CD1c-positive myeloid dendritic cell (primary cell): Measurements from ENCODE around the gene KIFAP3.
"Not testable (repeated sequence)": the region's sequence is repeated elsewhere in the genome, so short reads cannot be mapped to it uniquely, and the experiment has no call there.

Source experiments
- DNase-seq: peaks from one replicate; pipeline ENCODE4 v3.0.0-alpha.2; 2016; ENCODE audit errors: extremely low spot score

Gene KIFAP3

DNA sequence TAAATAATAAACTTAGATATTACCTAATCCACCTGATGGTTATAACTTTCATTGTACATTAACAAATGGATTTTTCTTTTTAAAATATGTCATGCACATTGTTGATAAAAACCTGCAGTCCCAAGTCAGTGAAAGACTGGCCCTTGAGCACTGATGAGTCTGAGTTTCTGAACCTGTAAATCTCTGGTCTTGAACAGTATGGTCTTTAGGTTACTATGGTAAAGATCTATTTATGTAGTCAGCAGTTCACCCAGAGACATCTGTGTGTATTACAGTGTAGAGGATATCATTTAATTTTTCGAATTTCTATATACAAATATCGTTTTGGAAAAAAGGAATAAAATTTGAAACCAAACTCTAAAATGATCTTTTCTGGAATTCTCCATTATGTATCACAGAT, 150.4 kb downstream of the KIFAP3 start:
- DNase-seq = no peak

- no peak for DNase-seq
These were observed 153.4 kb downstream of the KIFAP3 start for GRCh38 chr1:169921080-169921479.

DNA sequence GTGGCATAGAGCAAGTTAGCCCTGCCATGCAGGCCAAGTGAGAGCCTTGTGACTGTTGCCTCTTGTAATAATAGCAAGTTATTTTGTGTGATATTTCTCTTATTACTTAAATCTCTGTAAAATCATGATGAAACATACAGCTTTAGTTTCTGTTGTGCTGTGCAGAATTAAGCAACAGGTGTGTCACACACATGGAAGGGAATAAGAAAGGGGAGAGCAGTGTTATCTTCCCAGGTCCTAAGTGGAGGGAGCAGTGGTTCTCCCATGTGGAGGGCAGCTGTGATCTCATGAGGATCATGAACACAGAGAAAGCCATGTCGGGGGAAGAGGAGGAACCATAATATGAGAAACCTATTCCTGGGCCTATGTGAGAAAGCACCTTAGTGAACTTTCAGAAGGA, 155.6 kb downstream of the KIFAP3 start:
- DNase-seq = no peak

DNA sequence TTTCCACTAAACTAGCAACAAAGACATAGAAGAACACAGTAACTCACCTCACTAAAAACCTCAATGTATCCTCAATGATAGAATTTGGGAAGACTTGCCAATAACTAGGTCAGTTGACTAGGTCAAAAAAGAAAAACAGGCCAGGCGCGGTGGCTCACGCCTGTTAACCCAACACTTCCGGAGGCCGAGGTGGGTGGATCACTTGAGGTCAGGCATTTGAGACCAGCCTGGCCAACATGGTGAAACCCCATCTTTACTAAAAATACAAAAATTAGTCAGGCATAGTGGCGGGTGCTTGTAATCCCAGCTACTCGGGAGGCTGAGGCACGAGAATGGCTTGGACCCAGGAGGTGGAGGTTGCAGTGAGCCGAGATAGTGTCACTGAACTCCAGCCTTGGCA, 156.3 kb downstream of the KIFAP3 start:
- not testable (repeated sequence) for DNase-seq

DNA sequence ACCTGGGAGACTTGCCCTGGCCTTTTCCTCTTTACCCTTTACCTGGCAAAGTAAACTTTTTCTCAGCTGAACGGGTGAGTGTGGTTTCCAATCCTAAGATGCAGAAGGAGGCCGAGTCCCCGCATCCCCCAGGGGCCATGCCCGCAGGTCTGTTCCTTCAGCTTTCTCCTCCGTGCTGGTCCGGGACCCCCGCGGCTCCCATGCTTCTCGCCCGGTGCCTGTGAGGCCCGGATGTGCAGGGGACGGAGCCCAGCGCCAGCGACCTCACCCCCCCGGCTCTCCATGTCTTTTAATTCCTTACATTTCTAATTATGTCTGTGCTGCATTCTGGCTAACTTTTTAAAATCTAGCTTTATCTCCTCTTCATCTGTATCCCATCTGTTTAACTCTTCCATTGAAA, 159.3 kb downstream of the KIFAP3 start:
- no peak for DNase-seq

DNA sequence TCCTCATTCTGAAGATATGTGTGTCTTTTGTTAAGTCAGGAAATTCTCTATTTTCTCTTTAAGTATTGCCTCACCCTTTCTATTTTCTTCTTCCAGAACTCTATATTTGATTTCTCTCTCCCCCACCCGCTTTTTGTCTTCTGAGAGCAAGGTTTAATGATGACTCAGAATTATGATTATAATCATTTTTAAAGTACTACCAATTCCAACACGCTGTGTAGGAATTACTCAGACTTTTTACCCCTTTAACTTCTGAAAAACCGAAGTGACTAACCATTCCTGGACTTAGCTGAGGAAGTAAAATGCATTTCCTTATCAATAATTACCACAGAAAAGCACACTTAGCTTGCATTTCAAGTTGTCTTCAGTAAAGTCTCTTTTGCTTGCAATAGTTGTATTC, 160.0 kb downstream of the KIFAP3 start:
- no peak for DNase-seq

DNA sequence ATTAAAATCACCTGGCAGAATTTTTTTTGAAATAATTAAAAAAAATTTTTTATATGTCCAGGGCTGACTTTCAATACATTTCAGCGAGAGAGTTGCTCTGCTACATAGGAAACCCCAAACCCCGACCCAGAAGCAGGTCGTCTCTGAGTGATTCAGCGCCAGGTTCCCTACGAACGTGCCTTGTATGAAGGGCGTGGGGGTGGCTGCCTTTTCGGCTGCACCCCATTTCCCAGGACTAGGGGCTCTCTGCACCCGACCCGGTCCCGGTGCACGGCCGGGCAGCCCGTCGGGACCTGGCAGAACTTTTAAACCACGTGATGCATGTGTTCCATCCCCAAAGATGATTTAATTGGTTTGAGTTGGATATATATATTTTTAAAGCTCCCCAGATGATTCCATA, 165.0 kb downstream of the KIFAP3 start:
- no peak for DNase-seq

GRCh38 chr1:169906938-169907337, 167.6 kb downstream of the KIFAP3 start:
- DNase-seq = peak; percentile 25

GRCh38 chr1:169904834-169905233, 169.7 kb downstream of the KIFAP3 start:
- DNase-seq = no peak

DNA sequence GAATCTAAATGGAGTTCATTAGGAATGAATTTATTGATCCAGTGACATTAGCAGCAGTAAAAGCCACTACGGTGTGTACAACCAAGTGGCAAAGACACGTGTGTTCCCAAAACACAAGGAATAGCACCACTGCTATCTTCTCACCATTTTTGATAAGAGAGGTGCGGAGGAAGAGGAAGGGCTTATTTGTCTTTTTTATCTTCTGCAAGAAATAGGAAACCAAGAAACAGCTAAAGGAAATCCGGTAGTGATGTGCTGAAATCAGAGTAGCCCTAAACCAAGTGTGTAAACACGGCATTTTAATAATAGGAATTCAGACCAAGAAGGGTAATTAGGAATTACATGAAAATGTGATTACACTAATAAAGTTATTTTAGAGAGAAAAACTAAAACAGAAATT, 171.7 kb downstream of the KIFAP3 start:
- DNase-seq = no peak

GRCh38 chr1:169901115-169901514, 173.4 kb downstream of the KIFAP3 start:
- no peak for DNase-seq

DNA sequence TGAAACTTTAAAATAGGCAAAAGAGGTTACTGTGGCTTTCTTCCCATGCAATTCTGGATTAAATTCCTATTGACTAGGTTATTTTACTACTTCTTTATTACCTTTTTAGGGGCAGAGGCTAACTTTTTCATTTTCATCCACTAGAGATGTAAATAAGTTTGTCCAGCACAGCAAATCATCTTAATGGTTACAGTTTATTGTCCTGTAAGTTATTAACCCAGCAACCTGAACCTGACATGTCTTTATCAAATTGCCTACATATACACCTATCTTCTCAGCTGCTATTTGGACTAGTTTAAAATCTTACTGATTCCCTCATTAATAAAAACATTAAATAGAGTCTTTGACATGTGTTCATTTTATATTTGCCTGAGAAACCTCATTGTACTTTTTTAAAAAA, 173.9 kb downstream of the KIFAP3 start:
- no peak for DNase-seq

GRCh38 chr1:169899519-169900217, 174.8 kb downstream of the KIFAP3 start:
- no peak for DNase-seq

DNA sequence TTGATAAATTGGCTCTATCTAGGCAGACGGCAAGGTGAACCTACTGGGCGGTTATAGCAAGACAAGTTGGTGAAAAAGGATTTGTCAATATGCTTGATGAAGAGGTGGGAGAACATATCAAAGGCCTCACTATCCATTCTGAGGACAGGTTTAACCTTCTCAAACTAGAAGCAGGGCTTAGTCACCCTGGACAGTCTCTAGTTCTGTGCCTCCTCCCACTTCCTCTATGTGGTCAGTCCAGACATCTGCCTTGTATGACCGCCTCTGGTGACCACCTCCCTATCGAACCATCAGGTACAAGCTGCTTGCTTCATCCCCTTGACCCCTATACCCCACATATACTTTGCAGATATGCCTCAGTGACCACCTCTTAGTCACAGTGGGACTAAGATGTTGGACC, 178.5 kb downstream of the KIFAP3 start:
- peak; percentile 41 for DNase-seq

DNA sequence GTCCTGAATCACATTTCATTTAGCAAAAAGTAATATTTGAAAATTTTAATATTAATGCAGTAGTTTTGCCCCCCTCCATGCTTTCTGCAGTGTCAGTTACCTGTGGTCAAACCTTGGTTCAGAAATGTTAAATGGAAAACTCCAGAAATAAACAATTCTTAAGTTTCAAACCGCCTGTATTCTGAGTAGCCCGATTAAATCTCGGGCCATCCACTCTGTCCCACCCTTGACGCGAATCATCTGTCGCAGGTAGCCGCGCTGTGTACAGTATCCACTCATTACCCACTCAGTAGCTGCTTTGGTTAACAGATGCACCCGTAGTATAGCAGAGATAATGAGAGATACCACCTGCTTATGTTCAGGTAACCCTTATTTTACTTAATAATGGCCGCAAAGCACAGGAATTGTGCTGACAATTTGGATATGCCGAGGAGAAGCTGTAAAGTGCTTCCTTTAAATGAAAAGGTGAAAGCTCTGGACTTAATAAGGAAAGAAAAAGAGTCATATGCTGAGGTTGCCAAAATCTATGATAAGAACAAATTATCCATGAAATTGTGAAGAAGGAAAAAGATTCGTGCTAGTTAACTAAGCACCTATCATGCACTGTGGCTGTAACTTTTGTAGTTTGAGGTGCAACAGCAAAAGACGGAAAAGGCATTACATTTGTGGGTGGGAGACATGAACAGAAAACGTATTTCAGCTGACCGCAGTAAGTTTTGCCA, 179.9 kb downstream of the KIFAP3 start:
- no peak for DNase-seq

GRCh38 chr1:169893645-169894423, 180.7 kb downstream of the KIFAP3 start, which contains the start of gene SCYL3:
TSS of gene SCYL3 (minus strand) at chr1:169893896. CDS start at chr1:169888840, 5,056 bp downstream.
- peak; percentile 97 for DNase-seq

DNA sequence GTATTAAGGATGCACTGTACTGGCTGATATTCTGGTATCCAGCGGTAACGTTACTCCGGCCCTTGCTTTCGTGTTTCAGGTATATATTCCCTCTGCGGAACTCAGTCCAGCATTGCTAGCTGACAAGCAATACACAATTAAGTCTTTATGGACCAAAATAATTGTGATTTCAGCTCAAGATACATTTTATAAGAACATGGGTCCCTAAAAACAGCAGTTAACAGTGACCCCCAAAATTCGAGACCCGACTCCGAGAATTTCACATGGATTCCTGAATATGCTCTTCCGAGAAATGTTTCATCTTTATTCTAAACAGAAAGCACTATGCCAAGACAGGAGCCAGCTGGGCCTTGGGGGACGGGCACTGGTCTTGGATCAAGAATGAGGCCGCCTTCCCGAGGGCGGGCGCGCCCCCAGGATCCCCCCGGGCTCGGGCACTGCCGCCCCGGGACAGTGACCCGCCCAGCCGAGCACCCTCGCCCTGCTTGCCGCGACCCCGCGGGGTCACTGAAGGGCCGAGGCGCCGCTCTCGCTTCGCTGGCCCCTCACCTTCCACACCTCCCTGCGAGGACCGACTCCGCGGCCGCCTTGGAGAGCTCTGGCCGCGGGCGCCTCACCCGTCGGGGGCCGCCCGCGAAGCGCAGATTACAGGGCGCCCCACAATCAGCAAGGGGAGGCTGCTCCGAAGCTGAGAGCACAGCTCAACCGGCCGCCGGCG, 181.4 kb downstream of the KIFAP3 start:
- no peak for DNase-seq

DNA sequence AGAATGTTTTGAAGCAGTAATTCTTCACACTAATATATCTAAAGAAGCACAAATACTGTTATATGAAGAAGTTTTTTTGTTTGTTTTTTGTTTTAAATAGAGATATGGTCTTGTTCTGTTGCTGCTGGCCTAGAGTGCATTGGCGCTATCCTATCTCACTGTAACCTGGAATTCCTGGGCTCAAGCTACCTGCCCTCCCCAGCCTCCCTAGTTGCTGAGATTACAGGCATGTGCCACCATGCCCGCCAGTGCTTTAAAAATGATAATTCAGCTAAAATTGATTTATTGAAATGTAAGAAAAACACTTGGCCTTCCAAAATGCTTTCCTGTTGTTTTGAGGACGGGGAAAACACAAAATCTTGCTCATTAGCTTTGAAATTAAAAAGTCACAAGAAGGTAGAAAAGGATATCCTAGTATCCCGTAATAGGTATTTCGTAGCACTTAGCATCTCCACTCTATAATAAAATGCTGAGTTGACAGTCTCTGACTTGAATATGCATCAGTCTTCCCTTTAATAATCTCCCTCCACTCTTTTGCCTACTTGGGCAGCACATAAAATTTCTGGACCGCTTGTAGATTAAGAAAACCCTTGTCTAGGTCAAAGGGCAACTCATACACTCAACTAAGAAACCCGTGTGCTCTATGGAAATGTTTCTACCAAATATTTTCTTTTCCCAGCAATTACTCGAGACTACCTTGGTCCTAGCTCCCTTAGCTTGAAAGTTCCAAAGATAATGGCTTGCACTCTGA, 182.1 kb downstream of the KIFAP3 start:
- no peak for DNase-seq

DNA sequence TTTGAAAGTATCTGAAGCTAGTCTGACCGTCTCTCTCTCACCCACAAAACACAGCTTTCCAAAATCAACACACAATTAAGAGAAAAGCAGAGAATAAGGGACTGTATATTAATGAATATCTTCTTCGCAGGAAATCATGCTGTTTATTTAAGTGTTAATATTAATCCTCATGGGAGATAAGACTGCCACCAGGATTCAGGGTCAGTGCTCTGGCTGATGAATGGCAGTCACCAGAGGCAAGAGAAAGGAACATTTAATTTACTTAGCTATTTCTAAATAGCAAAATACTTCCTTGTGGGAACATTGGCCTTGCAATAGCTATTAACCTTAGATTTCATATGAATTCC, 183.0 kb downstream of the KIFAP3 start:
- no peak for DNase-seq

DNA sequence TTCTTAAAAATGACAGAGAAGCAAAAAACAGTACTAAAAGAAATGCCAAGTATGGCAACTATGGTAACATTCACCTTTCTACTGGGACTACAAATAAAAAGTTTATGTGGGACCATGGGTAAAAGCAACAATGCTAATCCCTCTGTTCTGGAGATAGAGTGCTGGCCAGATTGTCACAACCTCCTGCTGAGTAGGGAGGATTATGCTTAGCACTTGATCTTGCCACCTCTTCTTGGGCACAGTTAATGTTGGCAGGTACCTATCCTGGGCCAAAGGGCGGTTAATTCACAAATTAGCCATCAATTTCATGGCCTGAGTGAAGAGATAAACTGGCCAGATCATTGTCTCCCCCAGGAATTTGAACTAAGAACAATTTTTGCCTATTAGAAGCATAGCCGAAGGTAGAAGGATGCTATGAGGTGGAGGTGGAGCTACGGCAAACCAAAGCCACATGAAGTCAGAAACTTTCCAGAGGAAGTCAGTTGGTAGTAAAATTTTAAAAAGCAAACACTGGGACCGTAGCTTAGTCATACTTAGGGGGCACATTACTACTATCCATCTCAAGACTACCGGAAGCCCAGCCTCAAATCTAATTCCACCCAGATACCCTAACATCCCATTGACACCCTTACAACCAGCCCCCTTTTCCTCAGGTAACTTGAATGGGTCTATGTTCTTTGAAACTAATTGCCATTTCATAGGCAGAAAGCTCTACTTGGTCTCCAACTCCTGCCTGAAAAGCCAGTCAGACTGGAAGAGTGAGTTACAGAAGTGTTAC, 183.5 kb downstream of the KIFAP3 start:
- no peak for DNase-seq

GRCh38 chr1:169889871-169890270, 184.6 kb downstream of the KIFAP3 start:
- no peak for DNase-seq
